Measurements from ENCODE around the gene GRIN2A. TPM values are rescaled to one million over a fixed set of nuclear protein-coding genes. Genes with fewer than 3 reads are reported as not detected.

The GRIN2A gene
- total and polyA plus RNA-seq, 8 donors: 0.06 to 9.8 (median 0.86) TPM

- Histone ChIP-seq H3K27me3 (no peaks in the 10 kb centered on the region), H3K9me3 (no peaks in the 10 kb centered on the region), H3K4me1 (no peaks in the 10 kb centered on the region), H3K27ac (no peak overlapping the region), H3K4me3 (no peak overlapping the region), H3K36me3 (no peaks in the 10 kb centered on the region)
- intact Hi-C loops (cut with DNase I; ENCODE audit: low total_unique reads): no loop called here
- WGBS, 5 donors: 71 to 91% (median 86%) methylated on average over 1 of the region's 1 CpG
- TF ChIP-seq EP300 (IDR thresholded peaks at IDR 0.05): no peak
- TF ChIP-seq CTCF (IDR thresholded peaks at IDR 0.05): no peak
- TF ChIP-seq POLR2A (IDR thresholded peaks at IDR 0.05): no peak
- no peak for TF ChIP-seq POLR2AphosphoS5 (IDR thresholded peaks at IDR 0.05)
- DNase-seq: no peak
Measured at GRCh38 chr16:9818702-9819101, 363.5 kb downstream of the GRIN2A start.

GRCh38 chr16:9817586-9817985 lies 364.6 kb downstream of the GRIN2A start:
- DNase-seq: no peak
- 50 to 70% (median 52%) methylated on average over 4 of the region's 4 CpGs for WGBS, 5 donors
- TF ChIP-seq POLR2A (IDR thresholded peaks at IDR 0.05) (no peak), POLR2AphosphoS5 (IDR thresholded peaks at IDR 0.05) (no peak), CTCF (IDR thresholded peaks at IDR 0.05) (no peak), EP300 (IDR thresholded peaks at IDR 0.05) (no peak)
- H3K27ac ChIP-seq: no peak overlapping the region
- no peaks in the 10 kb centered on the region for H3K9me3 ChIP-seq
- no peak overlapping the region for H3K4me3 ChIP-seq
- H3K27me3 ChIP-seq: no peaks in the 10 kb centered on the region
- intact Hi-C loops (cut with DNase I; ENCODE audit: low total_unique reads): no loop called here
- no peaks in the 10 kb centered on the region for H3K36me3 ChIP-seq
- no peaks in the 10 kb centered on the region for H3K4me1 ChIP-seq

- Histone ChIP-seq H3K4me3 (no peak overlapping the region), H3K27me3 (no peaks in the 10 kb centered on the region), H3K27ac (no peak overlapping the region), H3K36me3 (no peaks in the 10 kb centered on the region), H3K4me1 (no peaks in the 10 kb centered on the region), H3K9me3 (no peaks in the 10 kb centered on the region)
- 70 to 77% (median 72%) methylated on average over 2 of the region's 2 CpGs for WGBS, 5 donors
- TF ChIP-seq EP300 (IDR thresholded peaks at IDR 0.05) (no peak), POLR2AphosphoS5 (IDR thresholded peaks at IDR 0.05) (no peak), CTCF (IDR thresholded peaks at IDR 0.05) (no peak), POLR2A (IDR thresholded peaks at IDR 0.05) (no peak)
- intact Hi-C loops (cut with DNase I; ENCODE audit: low total_unique reads): no loop called here
- no peak for DNase-seq
Measured at GRCh38 chr16:9816644-9817043, 365.6 kb downstream of the GRIN2A start.

- Histone ChIP-seq H3K27me3 (no peaks in the 10 kb centered on the region), H3K9me3 (no peaks in the 10 kb centered on the region), H3K4me3 (no peak overlapping the region), H3K27ac (no peak overlapping the region), H3K36me3 (no peaks in the 10 kb centered on the region), H3K4me1 (no peaks in the 10 kb centered on the region)
- intact Hi-C loops (cut with DNase I; ENCODE audit: low total_unique reads): no loop called here
- no peak for DNase-seq
- TF ChIP-seq POLR2AphosphoS5 (IDR thresholded peaks at IDR 0.05) (no peak), EP300 (IDR thresholded peaks at IDR 0.05) (no peak), CTCF (IDR thresholded peaks at IDR 0.05) (no peak), POLR2A (IDR thresholded peaks at IDR 0.05) (no peak)
- WGBS, 5 donors: 69 to 91% (median 89%) methylated on average over 4 of the region's 4 CpGs
Measured at GRCh38 chr16:9813665-9814064, 368.6 kb downstream of the GRIN2A start.
